C4-2B (cell line): Measurements from ENCODE around the gene AGR2.
A peak's percentile ranks its signal among the peaks of the same experiment; 100 is the strongest.

Source experiments
- H3K27ac ChIP-seq: fragments of 450-650 bp; 2 replicates; pipeline ENCODE4 v1.5.1; 2017
- CTCF ChIP-seq: fragments of 450-650 bp; conservative IDR thresholded peaks from 2 replicates; pipeline ENCODE4 v1.5.1; 2017; ENCODE audit warnings: mild to moderate bottlenecking
- ZFX ChIP-seq: fragments of 450-650 bp; IDR thresholded peaks from 2 replicates; pipeline ENCODE4 v1.6.1; 2017

The AGR2 gene

GRCh38 chr7:16833373-16833772, 28.6 kb upstream of the AGR2 start:
- TF ChIP-seq ZFX (no peak), CTCF (no peak)
- H3K27ac ChIP-seq = no peak overlapping the region

- no peak overlapping the region for H3K27ac ChIP-seq
- TF ChIP-seq ZFX = no peak
- TF ChIP-seq CTCF = no peak
Observed at GRCh38 chr7:16826060-16826459, 21.3 kb upstream of the AGR2 start.

GRCh38 chr7:16822029-16822428, 17.2 kb upstream of the AGR2 start:
- no peak for TF ChIP-seq CTCF
- no peak for TF ChIP-seq ZFX
- H3K27ac ChIP-seq = no peak overlapping the region

GRCh38 chr7:16818732-16819131, 13.9 kb upstream of the AGR2 start:
- no peak overlapping the region for H3K27ac ChIP-seq
- TF ChIP-seq CTCF (no peak), ZFX (no peak)

- TF ChIP-seq ZFX (no peak), CTCF (no peak)
- no peak overlapping the region for H3K27ac ChIP-seq
Observed at GRCh38 chr7:16817536-16817935, 12.7 kb upstream of the AGR2 start.

GRCh38 chr7:16816824-16817223, 12.0 kb upstream of the AGR2 start:
- H3K27ac ChIP-seq = no peak overlapping the region
- no peak for TF ChIP-seq CTCF
- TF ChIP-seq ZFX = no peak

- H3K27ac ChIP-seq = peak overlapping the region; percentile 41; the same call in 1 of the 2 replicates
- TF ChIP-seq ZFX (no peak), CTCF (no peak)
Observed at GRCh38 chr7:16815001-16815400, 10.2 kb upstream of the AGR2 start.
